HG02642 (cell line): ENCODE measurements around the gene RNF138.
"Not testable (repeated sequence)": the region's sequence is repeated elsewhere in the genome, so short reads cannot be mapped to it uniquely, and the experiment has no call there.

Experiments used
- ATAC-seq: cut with Tn5 transposase; IDR thresholded peaks from one replicate; pipeline ENCODE4 v1.9.1; 2021; ENCODE audit warnings: mild to moderate bottlenecking; ENCODE audit not compliant: unreplicated experiment, poor library complexity

The RNF138 gene

DNA sequence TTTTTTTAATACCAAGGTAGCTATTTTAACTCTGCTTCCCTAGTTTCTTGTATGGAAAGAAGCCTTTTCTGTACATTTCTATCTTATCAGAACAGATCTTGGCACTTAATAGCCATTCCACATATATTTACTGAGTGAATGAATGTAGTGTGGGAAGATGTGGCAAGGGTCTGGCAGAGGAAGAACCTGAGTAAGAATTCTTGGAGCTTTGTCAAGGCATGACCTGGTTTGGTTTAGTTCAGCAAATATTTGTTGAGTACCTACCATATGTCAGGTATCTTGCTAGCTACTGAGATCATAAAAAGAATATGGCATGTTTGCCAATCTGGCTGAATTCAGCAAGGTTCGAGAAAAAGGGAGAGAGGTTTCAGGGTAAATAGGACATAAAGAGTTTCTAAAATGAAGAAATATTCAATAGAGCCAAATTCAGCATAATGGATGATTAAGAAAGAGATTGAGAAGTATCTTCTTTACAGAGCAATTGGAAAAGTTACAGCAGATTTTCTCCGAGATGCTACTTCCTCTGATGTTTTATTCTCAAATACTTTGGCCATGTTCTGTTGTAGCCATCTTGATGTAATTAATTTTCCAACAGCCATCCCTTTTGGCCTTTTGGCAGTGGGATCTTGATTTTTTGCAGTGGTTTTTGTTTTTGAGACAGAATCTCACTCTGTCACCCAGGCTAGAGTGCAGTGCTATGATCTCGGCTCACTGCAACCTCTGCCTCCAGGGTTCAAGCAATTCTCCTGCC, 76.5 kb downstream of the RNF138 start:
- ATAC-seq: no peak

DNA sequence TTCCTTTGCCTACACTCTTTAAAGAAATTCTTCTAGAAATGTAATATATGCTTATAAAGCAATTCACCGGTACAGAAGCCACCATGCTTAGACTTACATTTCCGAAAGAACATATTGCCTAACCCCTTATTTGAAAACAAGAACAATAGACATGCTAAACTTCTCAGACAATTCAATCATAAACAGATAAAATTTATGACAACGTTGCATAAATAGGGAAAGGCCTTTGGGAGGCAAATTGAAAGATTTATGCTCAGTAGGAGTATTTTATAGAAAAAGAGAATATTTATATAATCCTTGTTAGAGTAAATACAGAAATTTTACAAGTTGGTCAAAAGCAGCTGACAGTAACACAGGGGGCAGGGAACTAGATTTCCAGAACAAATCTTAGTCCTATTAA, 82.0 kb downstream of the RNF138 start:
- ATAC-seq: no peak

DNA sequence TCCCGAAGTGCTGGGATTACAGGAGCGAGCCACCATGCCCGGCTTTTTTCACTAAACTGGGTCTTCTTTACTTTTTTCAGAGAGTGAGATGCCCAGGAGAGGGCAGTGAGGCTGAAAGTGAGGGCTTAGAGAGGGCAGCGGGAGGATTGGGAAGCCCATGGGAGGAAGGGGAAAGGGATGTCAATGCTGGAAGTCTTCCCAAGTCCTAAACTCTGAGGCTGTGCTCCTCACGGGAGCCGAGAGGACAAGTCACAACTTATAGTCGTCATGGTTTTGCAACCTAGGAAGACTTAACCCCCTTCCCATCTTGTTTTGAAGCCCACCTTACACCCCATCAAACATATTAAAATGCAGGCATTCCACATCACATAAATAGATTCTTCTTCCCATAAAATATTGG, 83.0 kb downstream of the RNF138 start:
- ATAC-seq: no peak

DNA sequence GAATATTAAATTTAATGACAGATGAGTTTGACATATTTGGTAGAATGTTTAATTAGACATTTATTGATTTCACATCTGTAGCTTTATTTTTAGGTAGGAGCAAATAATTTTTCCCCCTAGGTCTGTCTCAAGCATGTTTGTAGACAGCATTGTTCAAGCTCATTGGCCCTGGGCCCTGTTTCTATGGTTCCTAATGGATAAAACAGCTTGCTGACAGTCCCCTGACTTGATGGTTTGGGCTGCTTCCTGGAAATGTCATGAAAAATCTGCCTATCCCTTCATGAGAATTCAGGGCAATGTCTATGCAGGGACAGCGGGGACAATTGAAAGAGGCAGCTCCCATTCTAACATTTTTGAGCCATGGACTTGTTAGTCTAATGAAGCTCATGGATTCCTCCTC, 83.6 kb downstream of the RNF138 start:
- no peak for ATAC-seq

DNA sequence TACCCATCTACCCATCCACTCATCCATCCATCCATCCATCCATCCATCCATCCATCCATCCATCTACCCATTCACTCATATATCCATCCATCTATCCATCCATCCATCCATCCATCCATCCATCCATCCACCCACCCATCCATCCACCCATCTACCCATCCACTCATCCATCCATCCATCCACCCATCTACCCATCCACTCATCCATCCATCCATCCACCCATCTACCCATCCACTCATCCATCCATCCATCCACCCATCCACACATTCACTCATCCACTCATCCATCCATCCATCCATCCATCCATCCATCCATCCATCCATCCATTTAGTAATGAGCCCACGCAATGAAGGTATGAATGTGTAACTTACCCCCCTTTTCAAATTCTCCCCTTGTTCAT, 85.1 kb downstream of the RNF138 start:
- not testable (repeated sequence) for ATAC-seq

DNA sequence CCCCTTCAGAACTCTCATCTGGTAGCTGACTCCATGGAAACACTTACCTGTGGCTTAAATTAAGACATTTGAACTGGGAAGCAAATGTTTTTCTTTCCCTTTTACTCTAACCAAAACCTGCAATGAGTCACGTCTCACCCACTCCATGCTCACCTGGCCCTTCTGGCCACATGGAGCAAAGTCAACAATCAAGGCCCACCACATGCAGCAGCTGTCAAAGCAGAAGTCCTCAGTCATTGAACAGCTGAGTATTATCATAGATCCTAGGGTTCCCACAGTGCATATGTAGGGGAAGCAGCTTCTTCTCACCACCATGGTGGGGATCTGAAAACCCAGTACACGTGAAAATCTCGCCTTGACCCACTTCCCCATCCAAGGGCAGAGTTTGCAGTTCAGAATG, 85.9 kb downstream of the RNF138 start:
- ATAC-seq: no peak
